ENCODE data around the gene CHMP4B.

The CHMP4B gene, protein sequence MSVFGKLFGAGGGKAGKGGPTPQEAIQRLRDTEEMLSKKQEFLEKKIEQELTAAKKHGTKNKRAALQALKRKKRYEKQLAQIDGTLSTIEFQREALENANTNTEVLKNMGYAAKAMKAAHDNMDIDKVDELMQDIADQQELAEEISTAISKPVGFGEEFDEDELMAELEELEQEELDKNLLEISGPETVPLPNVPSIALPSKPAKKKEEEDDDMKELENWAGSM

DNA sequence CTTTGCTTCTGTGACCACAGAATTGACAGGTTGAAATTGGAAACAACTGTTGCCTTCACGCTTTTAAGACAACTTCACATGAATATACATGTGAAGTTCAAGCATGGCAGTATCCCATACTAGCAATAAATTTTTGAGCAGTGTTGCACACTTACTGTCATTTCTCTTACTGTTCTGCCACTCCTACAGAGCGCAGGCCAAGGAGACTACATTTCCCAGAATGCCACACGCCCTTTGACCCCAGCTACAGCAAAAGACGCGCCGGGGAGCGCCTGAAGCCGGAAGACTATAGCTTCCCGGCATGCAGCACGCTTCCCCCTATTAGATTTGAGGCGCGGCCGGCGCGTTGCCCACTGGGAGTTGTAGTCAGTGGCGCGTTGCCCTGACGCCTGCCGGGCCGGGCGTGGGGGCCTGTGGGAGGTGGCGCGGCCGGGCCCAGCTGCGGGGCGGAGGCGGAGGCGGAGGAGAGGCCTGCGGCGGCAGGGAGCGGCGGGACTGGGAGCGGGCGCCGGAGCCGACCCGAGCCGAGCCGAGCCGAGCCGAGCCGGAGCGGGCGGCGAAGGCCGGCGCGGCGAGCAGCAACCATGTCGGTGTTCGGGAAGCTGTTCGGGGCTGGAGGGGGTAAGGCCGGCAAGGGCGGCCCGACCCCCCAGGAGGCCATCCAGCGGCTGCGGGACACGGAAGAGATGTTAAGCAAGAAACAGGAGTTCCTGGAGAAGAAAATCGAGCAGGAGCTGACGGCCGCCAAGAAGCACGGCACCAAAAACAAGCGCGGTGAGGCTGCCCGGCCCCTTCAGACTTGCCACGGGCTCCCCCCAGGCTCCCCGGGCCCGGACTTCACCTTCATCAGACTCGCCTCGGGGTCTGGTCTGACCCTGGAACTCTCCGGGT, at the start of gene CHMP4B:
Gene CHMP4B, plus strand, starts transcription at position 464 of the 891 bp plus-strand sequence. Its CDS starts 121 bp downstream, at position 585.
- Histone ChIP-seq H3K4me3 (ENCODE audit: low read depth in 1 of 2, low read length in 2 of 2) (peak within 1 kb of the TSS; percentile 92 to 100), H3K27ac (ENCODE audit: low read depth, low read length) (peak within 1 kb of the TSS; percentile 97), H3K27me3 (ENCODE audit: control insufficient read depth in 1 of 2, insufficient read depth in 2 of 2, low read length in 2 of 2) (no peaks in the 10 kb centered on the region), H3K9me3 (ENCODE audit: low read length) (no peaks in the 10 kb centered on the region), H3K9ac (ENCODE audit: low read length) (peak within 1 kb of the TSS; percentile 100), H3K36me3 (ENCODE audit: insufficient read depth, low read length) (no peaks in the 10 kb centered on the region), H3K4me1 (ENCODE audit: insufficient read depth, low read length) (peaks cover 39% of the 10 kb centered on the region)

DNA sequence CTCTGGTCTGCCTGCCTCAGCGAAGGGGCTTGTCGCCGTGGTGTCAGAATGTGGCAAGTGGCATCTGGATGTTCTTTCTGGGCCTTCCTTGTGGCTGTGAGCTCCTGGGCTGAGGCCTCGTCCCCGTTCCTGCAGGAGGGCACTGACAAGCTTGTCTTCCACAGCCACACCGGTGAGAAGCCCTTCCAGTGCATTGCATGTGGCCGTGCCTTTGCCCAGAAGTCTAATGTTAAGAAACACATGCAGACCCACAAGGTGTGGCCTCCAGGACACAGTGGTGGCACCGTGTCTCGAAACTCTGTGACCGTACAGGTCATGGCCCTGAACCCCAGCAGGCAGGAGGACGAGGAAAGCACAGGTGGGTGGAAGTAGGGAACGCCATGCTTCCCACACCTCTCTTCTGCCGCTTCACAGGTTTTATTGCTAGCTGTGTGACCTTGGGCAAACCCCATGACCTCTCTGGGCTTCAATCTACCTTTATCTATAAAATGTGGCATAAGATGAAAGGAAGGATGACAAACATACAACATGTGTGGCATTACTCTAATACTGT, 49.4 kb upstream of the CHMP4B start:
- Histone ChIP-seq H3K9ac (ENCODE audit: low read length) (no peak overlapping the region), H3K9me3 (ENCODE audit: low read length) (peaks cover 4% of the 10 kb centered on the region), H3K27me3 (ENCODE audit: control insufficient read depth in 1 of 2, insufficient read depth in 2 of 2, low read length in 2 of 2) (no peaks in the 10 kb centered on the region), H3K27ac (ENCODE audit: low read depth, low read length) (no peak overlapping the region), H3K36me3 (ENCODE audit: insufficient read depth, low read length) (peaks cover 7% of the 10 kb centered on the region), H3K4me1 (ENCODE audit: insufficient read depth, low read length) (no peaks in the 10 kb centered on the region), H3K4me3 (ENCODE audit: low read depth in 1 of 2, low read length in 2 of 2) (no peak overlapping the region)

DNA sequence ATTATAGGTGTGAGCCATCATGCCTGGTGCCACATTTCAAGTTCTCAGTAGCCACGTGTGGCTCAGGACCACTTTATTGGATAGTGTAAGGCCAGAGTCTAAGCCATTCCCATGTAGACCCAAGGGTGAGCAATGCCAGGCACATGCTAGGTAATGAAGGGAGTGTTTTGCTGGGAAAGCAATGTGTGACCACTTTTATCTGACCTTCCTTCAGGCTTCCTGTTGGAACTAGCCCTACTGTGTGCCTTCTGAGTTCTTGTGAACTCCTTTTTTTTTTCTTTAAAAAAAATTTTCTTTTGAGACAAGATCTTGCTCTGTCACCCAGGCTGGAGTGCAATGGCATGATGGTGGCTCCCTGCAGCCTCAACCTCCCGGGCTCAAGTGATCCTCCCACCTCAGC, 46.0 kb upstream of the CHMP4B start:
- Histone ChIP-seq H3K4me3 (ENCODE audit: low read depth in 1 of 2, low read length in 2 of 2) (no peak overlapping the region), H3K9me3 (ENCODE audit: low read length) (no peaks in the 10 kb centered on the region), H3K36me3 (ENCODE audit: insufficient read depth, low read length) (peaks cover 6% of the 10 kb centered on the region), H3K4me1 (ENCODE audit: insufficient read depth, low read length) (no peaks in the 10 kb centered on the region), H3K27ac (ENCODE audit: low read depth, low read length) (no peak overlapping the region), H3K27me3 (ENCODE audit: control insufficient read depth in 1 of 2, insufficient read depth in 2 of 2, low read length in 2 of 2) (no peaks in the 10 kb centered on the region), H3K9ac (ENCODE audit: low read length) (no peak overlapping the region)

DNA sequence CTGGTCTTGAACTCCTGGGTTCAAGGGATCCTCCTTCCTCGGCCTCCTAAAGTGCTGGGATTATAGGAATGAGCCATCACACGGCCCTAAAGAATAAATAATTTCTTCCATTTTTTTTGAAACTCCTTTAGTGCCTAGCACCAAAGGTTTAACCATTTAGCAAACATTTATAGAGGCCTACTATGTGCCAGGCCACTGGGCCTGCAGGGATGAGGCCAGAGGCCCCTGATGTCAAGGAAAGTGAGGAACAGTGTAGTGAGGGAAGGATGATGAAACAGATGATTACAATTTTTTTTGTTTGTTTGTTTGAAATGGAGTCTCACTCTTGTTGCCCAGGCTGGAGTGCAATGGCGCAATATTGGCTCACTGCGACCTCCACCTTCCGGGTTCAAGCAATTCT, 45.6 kb upstream of the CHMP4B start:
- no peaks in the 10 kb centered on the region for H3K27me3 ChIP-seq (ENCODE audit: control insufficient read depth in 1 of 2, insufficient read depth in 2 of 2, low read length in 2 of 2)
- H3K36me3 ChIP-seq (ENCODE audit: insufficient read depth, low read length) = peaks cover 6% of the 10 kb centered on the region
- no peak overlapping the region for H3K9ac ChIP-seq (ENCODE audit: low read length)
- H3K9me3 ChIP-seq (ENCODE audit: low read length) = no peaks in the 10 kb centered on the region
- H3K4me3 ChIP-seq (ENCODE audit: low read depth in 1 of 2, low read length in 2 of 2) = no peak overlapping the region
- no peak overlapping the region for H3K27ac ChIP-seq (ENCODE audit: low read depth, low read length)
- no peaks in the 10 kb centered on the region for H3K4me1 ChIP-seq (ENCODE audit: insufficient read depth, low read length)

DNA sequence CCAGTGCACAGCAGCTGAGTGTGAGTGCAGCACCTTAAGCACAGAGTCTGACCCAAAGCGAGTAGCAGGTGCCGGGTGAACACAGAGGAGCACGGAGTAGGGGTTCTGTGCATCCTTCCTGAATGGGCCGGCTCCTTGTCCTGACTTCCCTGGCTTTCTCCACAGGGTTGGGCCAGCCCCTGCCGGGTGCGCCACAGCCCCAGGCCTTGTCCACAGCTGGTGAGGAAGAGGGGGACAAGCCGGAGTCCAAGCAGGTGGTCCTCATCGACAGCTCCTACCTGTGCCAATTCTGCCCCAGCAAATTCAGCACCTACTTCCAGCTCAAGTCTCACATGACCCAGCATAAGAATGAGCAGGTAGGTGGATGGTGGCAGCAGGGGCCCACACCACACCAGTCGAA, 44.5 kb upstream of the CHMP4B start:
- Histone ChIP-seq H3K9me3 (ENCODE audit: low read length) (no peaks in the 10 kb centered on the region), H3K27ac (ENCODE audit: low read depth, low read length) (no peak overlapping the region), H3K9ac (ENCODE audit: low read length) (no peak overlapping the region), H3K4me1 (ENCODE audit: insufficient read depth, low read length) (no peaks in the 10 kb centered on the region), H3K27me3 (ENCODE audit: control insufficient read depth in 1 of 2, insufficient read depth in 2 of 2, low read length in 2 of 2) (no peaks in the 10 kb centered on the region), H3K4me3 (ENCODE audit: low read depth in 1 of 2, low read length in 2 of 2) (no peak overlapping the region), H3K36me3 (ENCODE audit: insufficient read depth, low read length) (peaks cover 6% of the 10 kb centered on the region)

DNA sequence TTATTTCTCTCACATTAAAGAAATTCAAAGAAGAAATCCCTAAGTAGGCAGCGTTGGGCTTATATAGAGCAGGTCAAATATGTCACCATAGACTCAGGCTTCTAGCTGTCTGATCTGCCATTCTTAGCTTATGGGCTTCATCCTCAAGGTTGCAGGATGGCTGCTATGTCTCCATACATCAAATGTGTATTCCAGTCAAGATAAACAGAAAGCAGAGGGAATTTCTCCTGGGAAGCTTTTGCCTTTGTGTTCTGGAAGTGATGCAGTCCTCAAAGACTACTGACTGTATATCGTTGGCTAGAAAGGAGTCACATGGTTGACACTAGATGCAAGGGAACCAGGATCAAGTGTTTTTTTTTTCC, 43.4 kb upstream of the CHMP4B start:
- H3K27me3 ChIP-seq (ENCODE audit: control insufficient read depth in 1 of 2, insufficient read depth in 2 of 2, low read length in 2 of 2) = no peaks in the 10 kb centered on the region

DNA sequence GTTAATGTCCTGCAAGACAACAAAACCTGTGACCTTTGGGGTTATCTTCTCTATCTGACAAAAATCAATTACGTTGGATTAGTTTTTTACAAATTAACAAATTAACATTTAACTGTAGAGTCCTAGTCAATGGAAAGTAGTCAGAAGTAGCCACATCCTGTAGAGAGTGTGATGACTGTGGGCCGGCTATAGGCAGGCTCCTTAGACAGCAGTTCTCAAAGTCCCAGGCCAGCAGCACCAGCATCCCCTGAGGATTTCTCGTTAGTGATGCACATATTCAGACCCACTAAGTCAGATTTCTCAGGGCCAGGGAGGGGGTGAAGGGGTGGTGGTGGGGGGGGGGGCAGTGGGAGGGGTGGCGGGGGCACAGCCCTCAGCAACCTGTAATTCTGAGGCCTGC, 42.1 kb upstream of the CHMP4B start:
- Histone ChIP-seq H3K36me3 (ENCODE audit: insufficient read depth, low read length) (peaks cover 11% of the 10 kb centered on the region), H3K4me1 (ENCODE audit: insufficient read depth, low read length) (no peaks in the 10 kb centered on the region), H3K9me3 (ENCODE audit: low read length) (no peaks in the 10 kb centered on the region), H3K9ac (ENCODE audit: low read length) (no peak overlapping the region), H3K27ac (ENCODE audit: low read depth, low read length) (no peak overlapping the region), H3K27me3 (ENCODE audit: control insufficient read depth in 1 of 2, insufficient read depth in 2 of 2, low read length in 2 of 2) (no peaks in the 10 kb centered on the region), H3K4me3 (ENCODE audit: low read depth in 1 of 2, low read length in 2 of 2) (no peak overlapping the region)

More for the DNA sequence above, 43.4 kb upstream of the CHMP4B start:
- Histone ChIP-seq H3K36me3 (ENCODE audit: insufficient read depth, low read length) (peaks cover 6% of the 10 kb centered on the region), H3K27ac (ENCODE audit: low read depth, low read length) (no peak overlapping the region), H3K4me3 (ENCODE audit: low read depth in 1 of 2, low read length in 2 of 2) (no peak overlapping the region), H3K9me3 (ENCODE audit: low read length) (no peaks in the 10 kb centered on the region), H3K9ac (ENCODE audit: low read length) (no peak overlapping the region), H3K4me1 (ENCODE audit: insufficient read depth, low read length) (no peaks in the 10 kb centered on the region)

DNA sequence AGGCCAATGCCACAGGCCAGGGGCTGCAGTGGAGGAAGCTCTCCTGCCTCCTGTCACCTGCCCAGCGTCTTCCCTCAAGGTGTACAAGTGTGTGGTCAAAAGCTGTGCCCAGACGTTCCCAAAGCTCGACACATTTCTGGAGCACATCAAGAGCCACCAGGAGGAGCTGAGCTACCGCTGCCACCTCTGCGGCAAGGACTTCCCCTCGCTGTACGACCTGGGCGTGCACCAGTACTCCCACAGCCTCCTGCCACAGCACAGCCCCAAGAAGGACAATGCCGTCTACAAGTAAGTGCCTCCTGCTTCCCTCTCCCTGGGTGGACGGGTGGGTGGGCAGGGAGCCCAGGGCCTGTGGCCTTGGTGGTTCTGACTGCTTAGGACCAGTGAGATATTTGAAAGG, 41.1 kb upstream of the CHMP4B start:
- no peaks in the 10 kb centered on the region for H3K4me1 ChIP-seq (ENCODE audit: insufficient read depth, low read length)
- no peaks in the 10 kb centered on the region for H3K9me3 ChIP-seq (ENCODE audit: low read length)
- H3K27ac ChIP-seq (ENCODE audit: low read depth, low read length) = no peak overlapping the region
- no peak overlapping the region for H3K4me3 ChIP-seq (ENCODE audit: low read depth in 1 of 2, low read length in 2 of 2)
- peaks cover 11% of the 10 kb centered on the region for H3K36me3 ChIP-seq (ENCODE audit: insufficient read depth, low read length)
- H3K9ac ChIP-seq (ENCODE audit: low read length) = no peak overlapping the region
- H3K27me3 ChIP-seq (ENCODE audit: control insufficient read depth in 1 of 2, insufficient read depth in 2 of 2, low read length in 2 of 2) = no peaks in the 10 kb centered on the region

DNA sequence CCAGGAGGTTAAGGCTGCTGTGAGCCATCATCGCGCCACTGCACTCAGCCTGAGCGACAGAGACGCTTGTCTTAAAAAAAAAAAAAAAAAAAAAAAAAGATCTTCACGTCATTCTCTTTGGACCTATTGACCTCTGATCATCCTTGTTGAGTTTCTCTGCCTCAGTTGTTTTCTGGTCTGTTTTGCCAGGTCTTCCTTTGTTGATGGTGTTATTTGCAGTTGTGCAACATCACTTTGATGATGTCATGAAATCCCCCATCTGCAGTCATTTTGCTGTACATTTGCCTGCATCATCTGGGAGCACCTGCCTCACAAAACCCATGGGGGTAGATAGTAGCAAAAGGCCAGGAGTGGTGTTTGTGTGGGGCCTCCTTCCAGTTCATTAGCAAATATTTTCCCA, 39.2 kb upstream of the CHMP4B start:
- H3K4me1 ChIP-seq (ENCODE audit: insufficient read depth, low read length) = no peaks in the 10 kb centered on the region
- H3K27ac ChIP-seq (ENCODE audit: low read depth, low read length) = no peak overlapping the region
- no peaks in the 10 kb centered on the region for H3K27me3 ChIP-seq (ENCODE audit: control insufficient read depth in 1 of 2, insufficient read depth in 2 of 2, low read length in 2 of 2)
- no peak overlapping the region for H3K9ac ChIP-seq (ENCODE audit: low read length)
- no peaks in the 10 kb centered on the region for H3K9me3 ChIP-seq (ENCODE audit: low read length)
- H3K36me3 ChIP-seq (ENCODE audit: insufficient read depth, low read length) = peaks cover 11% of the 10 kb centered on the region
- H3K4me3 ChIP-seq (ENCODE audit: low read depth in 1 of 2, low read length in 2 of 2) = no peak overlapping the region

DNA sequence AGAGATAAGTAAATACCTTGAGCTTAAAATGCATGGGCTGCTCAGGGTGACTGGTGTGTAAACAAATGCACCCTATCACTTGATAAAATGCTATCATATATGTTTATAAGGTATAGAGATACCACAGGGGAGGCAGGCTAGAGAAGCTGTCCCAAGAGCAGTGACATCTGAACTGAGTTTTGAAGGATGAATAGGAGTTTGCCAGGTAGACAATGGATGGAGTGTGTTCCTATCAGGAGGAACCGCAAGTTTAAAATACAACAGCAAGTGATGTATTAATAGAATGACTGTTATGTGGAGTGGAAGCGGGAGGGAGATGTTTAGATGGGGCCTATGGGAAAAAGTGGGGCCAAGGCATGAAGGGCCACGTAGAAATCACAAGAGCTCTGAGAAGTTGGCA, 38.7 kb upstream of the CHMP4B start:
- Histone ChIP-seq H3K4me3 (ENCODE audit: low read depth in 1 of 2, low read length in 2 of 2) (no peak overlapping the region), H3K9me3 (ENCODE audit: low read length) (no peaks in the 10 kb centered on the region), H3K36me3 (ENCODE audit: insufficient read depth, low read length) (peaks cover 11% of the 10 kb centered on the region), H3K27ac (ENCODE audit: low read depth, low read length) (no peak overlapping the region), H3K27me3 (ENCODE audit: control insufficient read depth in 1 of 2, insufficient read depth in 2 of 2, low read length in 2 of 2) (no peaks in the 10 kb centered on the region), H3K4me1 (ENCODE audit: insufficient read depth, low read length) (no peaks in the 10 kb centered on the region), H3K9ac (ENCODE audit: low read length) (no peak overlapping the region)

DNA sequence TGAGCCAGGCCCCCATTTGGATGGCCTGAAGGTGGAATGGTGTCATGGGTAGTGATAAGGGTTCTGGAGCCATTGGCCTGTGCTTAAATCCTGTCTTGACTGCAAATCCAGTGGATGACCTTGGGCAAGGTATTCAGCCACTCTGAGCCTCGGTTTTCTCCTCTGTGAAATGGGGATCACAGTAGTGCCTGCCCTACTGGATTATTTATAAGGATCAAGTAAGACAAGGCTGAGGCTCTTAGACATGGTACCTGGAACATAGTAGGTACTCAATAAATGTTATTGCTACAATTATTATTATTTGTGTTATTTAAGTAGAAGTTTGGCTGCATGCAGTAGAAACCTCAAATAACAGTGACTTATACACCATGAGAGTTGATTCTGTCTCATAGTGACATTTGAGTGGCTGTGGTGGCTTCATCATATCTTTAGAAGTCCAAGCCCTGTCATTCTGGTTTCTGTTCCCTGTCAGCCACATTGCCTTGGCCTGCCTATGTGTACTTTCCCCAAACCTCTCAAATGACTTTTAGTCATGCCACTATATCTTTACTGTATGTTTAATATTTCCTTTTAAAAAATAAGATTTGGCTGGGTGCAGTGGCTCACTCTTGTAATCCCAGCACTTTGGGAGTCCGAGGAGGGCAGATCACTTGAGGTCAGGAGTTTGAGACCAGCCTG, 37.6 kb upstream of the CHMP4B start:
- no peaks in the 10 kb centered on the region for H3K9me3 ChIP-seq (ENCODE audit: low read length)
- H3K4me1 ChIP-seq (ENCODE audit: insufficient read depth, low read length) = no peaks in the 10 kb centered on the region
- H3K27me3 ChIP-seq (ENCODE audit: control insufficient read depth in 1 of 2, insufficient read depth in 2 of 2, low read length in 2 of 2) = no peaks in the 10 kb centered on the region
- no peak overlapping the region for H3K9ac ChIP-seq (ENCODE audit: low read length)
- H3K27ac ChIP-seq (ENCODE audit: low read depth, low read length) = no peak overlapping the region
- H3K4me3 ChIP-seq (ENCODE audit: low read depth in 1 of 2, low read length in 2 of 2) = no peak overlapping the region
- peaks cover 6% of the 10 kb centered on the region for H3K36me3 ChIP-seq (ENCODE audit: insufficient read depth, low read length)

Measured in muscle layer of colon (tissue), 2 donors.